Neutrophil (primary cell): ENCODE data around the gene CAMK2A.

Experiments
- H3K27ac ChIP-seq: fragments of 200-600 bp; sonication (generic); 2 replicates; pipeline ENCODE4 v1.5.1; 2016; ENCODE audit warnings: mild to moderate bottlenecking, moderate library complexity
- H3K27me3 ChIP-seq: fragments of 200-600 bp; sonication (generic); 2 replicates; pipeline ENCODE4 v1.6.0; 2016; ENCODE audit warnings: mild to moderate bottlenecking
- H3K36me3 ChIP-seq: fragments of 200-600 bp; sonication (generic); 2 replicates; pipeline ENCODE4 v1.5.1; 2017
- H3K4me1 ChIP-seq, 2 experiments: fragments of 200-600 bp in 1 of 2; sonication (generic) in 1 of 2; 1 replicate in 1 of 2; 2 replicates in 1 of 2; pipeline versions ENCODE4 v1.5.1 to v1.6.1; 2013 to 2016; ENCODE audit warnings: low read depth in 1 of 2, low read length in 1 of 2, mild to moderate bottlenecking in 1 of 2, moderate library complexity in 1 of 2; ENCODE audit not compliant: control insufficient read depth in 1 of 2, insufficient read depth in 1 of 2
- H3K4me3 ChIP-seq, 2 experiments: fragments of 200-600 bp in 1 of 2; sonication (generic) in 1 of 2; 1 replicate in 1 of 2; 2 replicates in 1 of 2; pipeline ENCODE4 v1.5.1; 2013 to 2016; ENCODE audit warnings: low read depth in 1 of 2, low read length in 1 of 2, mild to moderate bottlenecking in 1 of 2, moderate library complexity in 1 of 2
- H3K9me3 ChIP-seq: fragments of 200-600 bp; sonication (generic); 2 replicates; pipeline ENCODE4 v1.5.1; 2016
- TF ChIP-seq, protein P1 (sequence below): fragments of 200-600 bp; sonication (generic); IDR thresholded peaks from 2 replicates; pipeline ENCODE4 v1.5.1; 2016; ENCODE audit warnings: antibody characterized with exemption

CAMK2A gene

DNA sequence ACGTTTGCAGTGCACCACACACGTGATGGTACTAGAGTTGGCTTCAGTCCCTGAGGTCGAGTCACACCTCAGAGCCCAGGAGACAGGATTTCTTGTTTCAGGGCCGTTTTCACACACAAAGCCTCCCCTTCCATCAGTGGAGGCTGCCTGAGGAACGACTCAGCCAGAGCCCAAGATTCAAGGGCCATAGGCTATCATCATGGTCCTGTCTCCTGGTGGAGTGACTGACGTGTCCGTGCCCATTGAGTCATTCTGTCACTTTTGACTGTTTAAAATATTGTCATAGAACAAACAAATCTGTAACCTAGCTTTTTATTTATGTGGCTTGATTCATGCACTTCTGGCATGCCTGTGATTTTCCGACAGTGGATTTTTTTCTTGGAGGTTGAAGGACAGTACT is 28.3 kb downstream of the CAMK2A start:
- TF ChIP-seq, protein P1, sequence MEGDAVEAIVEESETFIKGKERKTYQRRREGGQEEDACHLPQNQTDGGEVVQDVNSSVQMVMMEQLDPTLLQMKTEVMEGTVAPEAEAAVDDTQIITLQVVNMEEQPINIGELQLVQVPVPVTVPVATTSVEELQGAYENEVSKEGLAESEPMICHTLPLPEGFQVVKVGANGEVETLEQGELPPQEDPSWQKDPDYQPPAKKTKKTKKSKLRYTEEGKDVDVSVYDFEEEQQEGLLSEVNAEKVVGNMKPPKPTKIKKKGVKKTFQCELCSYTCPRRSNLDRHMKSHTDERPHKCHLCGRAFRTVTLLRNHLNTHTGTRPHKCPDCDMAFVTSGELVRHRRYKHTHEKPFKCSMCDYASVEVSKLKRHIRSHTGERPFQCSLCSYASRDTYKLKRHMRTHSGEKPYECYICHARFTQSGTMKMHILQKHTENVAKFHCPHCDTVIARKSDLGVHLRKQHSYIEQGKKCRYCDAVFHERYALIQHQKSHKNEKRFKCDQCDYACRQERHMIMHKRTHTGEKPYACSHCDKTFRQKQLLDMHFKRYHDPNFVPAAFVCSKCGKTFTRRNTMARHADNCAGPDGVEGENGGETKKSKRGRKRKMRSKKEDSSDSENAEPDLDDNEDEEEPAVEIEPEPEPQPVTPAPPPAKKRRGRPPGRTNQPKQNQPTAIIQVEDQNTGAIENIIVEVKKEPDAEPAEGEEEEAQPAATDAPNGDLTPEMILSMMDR = no peak
- Histone ChIP-seq H3K27ac (no peak overlapping the region), H3K4me1 (no peaks in the 10 kb centered on the region), H3K4me3 (no peak overlapping the region), H3K9me3 (no peaks in the 10 kb centered on the region), H3K27me3 (no peaks in the 10 kb centered on the region), H3K36me3 (no peaks in the 10 kb centered on the region)

DNA sequence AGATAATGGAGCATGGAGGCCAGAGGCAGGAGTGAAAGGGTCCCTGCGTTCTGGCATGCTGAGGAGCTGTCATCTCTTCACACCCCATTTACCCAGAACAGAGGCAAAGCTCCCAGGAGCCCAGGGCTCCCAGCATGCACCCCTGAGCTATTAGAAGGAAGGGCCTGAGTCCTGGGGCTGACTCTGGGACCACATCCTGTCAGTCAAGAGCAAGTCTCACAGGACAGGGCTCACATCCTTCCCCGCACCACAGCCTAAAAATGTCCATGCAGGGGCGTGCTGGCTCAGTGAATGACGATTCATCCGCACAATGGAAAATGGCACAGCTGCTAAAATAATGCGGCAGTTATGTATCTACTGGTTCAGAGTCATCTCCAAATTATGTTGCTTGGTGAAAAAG is 31.4 kb downstream of the CAMK2A start:
- Histone ChIP-seq H3K27me3 (no peaks in the 10 kb centered on the region), H3K4me1 (no peaks in the 10 kb centered on the region), H3K36me3 (no peaks in the 10 kb centered on the region), H3K4me3 (no peak overlapping the region), H3K27ac (no peak overlapping the region), H3K9me3 (no peaks in the 10 kb centered on the region)
- TF ChIP-seq, protein P1 = no peak

GRCh38 chr5:150257424-150257823 is 32.1 kb downstream of the CAMK2A start:
- TF ChIP-seq, protein P1 = no peak
- Histone ChIP-seq H3K27ac (no peak overlapping the region), H3K27me3 (no peaks in the 10 kb centered on the region), H3K36me3 (no peaks in the 10 kb centered on the region), H3K9me3 (no peaks in the 10 kb centered on the region), H3K4me1 (no peaks in the 10 kb centered on the region), H3K4me3 (no peak overlapping the region)

GRCh38 chr5:150256410-150257064 is 33.0 kb downstream of the CAMK2A start:
- Histone ChIP-seq H3K9me3 (no peaks in the 10 kb centered on the region), H3K27me3 (no peaks in the 10 kb centered on the region), H3K4me3 (no peak overlapping the region), H3K36me3 (no peaks in the 10 kb centered on the region), H3K4me1 (no peaks in the 10 kb centered on the region), H3K27ac (no peak overlapping the region)
- TF ChIP-seq, protein P1 = no peak

DNA sequence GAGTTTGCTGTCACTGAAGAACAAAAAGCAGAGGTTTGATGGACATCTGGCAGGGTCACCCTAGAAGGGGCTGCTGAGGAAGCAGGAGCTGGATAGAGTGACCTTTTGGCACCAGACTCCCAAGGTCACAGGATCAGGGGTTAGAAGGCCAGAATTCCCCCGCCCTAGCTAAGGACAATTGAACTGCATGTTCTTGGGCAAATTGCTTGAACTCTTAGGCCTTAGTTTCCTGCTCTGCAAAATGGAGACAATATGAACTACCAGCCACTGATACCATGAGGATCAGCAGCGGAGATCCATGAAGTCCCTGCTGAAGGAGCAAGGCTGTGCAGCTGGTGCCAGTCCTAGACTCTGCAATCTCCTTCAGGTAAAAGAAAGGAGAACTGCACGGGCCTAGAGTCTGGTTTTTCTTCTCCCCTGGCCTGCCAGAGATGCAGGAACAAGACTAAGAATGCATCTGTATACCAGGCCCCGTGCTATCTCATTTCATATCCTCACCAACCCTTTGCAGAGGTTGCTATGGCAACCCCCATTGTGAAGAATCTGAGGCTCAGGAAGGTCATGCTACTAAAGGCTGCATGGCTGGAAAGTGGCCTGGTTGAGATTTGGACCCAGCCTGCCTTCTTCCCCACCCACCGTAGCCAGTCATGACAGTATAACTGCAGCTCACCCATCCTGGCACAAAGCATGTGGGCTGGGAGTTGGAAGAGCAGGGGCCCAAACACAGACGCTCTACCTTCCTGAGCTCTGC is 33.7 kb downstream of the CAMK2A start:
- no peaks in the 10 kb centered on the region for H3K9me3 ChIP-seq
- TF ChIP-seq, protein P1 = no peak
- no peak overlapping the region for H3K27ac ChIP-seq
- no peaks in the 10 kb centered on the region for H3K4me1 ChIP-seq
- H3K27me3 ChIP-seq = no peaks in the 10 kb centered on the region
- no peak overlapping the region for H3K4me3 ChIP-seq
- no peaks in the 10 kb centered on the region for H3K36me3 ChIP-seq
